Measurements from ENCODE around the gene ASXL1. TPM values are rescaled to one million over a fixed set of nuclear protein-coding genes. Genes with fewer than 3 reads are reported as not detected.

The ASXL1 gene
- total and polyA plus RNA-seq, 10 donors: 14.1 to 149 (median 96.8) TPM

GRCh38 chr20:32455901-32456701, 98.0 kb downstream of the ASXL1 start:
- Histone ChIP-seq H3K4me1 (peaks cover 11 to 62% (median 30%) of the 10 kb centered on the region in 6 donors), H3K27me3 (replicated peaks in 1 of 7) (no peaks in the 10 kb centered on the region), H3K36me3 (peaks cover 0 to 64% (median 35%) of the 10 kb centered on the region in 6 donors), H3K9me3 (no peaks in the 10 kb centered on the region), H3K4me3 (no peak overlapping the region), H3K27ac (peak overlapping the region in 4 of 8 donors; percentile 5 to 53 (median 39))
- intact Hi-C loops (cut with DNase I; ENCODE audit: low total_unique reads): no loop called here
- 92 to 96% (median 92%) methylated on average over 22 to 35 of the region's 35 CpGs for WGBS, 5 donors
- TF ChIP-seq POLR2AphosphoS5 (IDR thresholded peaks at IDR 0.05): no peak
- TF ChIP-seq POLR2A (IDR thresholded peaks at IDR 0.05): no peak
- no peak for TF ChIP-seq CTCF (IDR thresholded peaks at IDR 0.05 in 8 of 11, conservative IDR thresholded peaks at IDR 0.05 in 3 of 11)
- DNase-seq: no peak

DNA sequence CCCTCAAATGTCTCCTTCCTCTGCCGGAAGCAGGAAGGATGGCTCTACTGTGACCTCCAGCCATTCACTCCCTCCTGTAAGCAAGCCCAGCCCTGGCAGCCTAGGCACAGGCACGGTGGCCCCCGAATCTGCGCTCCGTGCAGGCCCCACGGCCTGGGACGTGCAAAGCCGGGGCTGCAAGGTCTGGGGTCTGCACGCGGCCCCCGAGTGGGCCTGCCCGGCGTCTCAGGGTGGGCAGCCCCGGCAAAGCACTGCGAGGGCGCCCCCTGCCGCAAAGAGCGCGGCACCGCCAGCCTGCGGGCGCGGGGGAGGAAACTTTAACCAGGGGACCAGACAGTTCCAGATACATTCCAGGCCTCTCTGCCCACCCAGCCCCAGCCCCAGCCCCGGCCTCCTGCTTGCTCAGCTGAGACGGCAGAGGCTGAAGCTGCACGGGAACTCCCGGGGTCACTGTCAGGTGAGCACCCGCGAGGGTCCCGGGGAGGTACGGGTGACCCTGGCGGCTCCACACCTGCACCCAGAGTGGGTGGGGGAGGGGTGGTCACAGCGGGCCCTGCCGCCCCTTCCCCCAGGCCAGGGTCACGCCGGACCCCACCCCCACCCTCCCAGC, 98.8 kb downstream of the ASXL1 start:
- DNase-seq: no peak
- 25 to 53% (median 34%) methylated on average over 7 to 36 of the region's 36 CpGs for WGBS, 5 donors
- TF ChIP-seq POLR2AphosphoS5 (IDR thresholded peaks at IDR 0.05) (peak in 2 of 3 donors; percentile 7 to 58), CTCF (IDR thresholded peaks at IDR 0.05 in 8 of 11, conservative IDR thresholded peaks at IDR 0.05 in 3 of 11) (peak in 10 of 11 experiments; percentile 24 to 89 (median 72)), POLR2A (IDR thresholded peaks at IDR 0.05) (no peak)
- H3K36me3 ChIP-seq: peaks cover 0 to 62% (median 26%) of the 10 kb centered on the region in 6 donors
- peak overlapping the region in 7 of 8 donors; percentile 10 to 61 (median 24) for H3K4me3 ChIP-seq
- intact Hi-C loops (cut with DNase I; ENCODE audit: low total_unique reads): no loop called here
- H3K4me1 ChIP-seq: peaks cover 10 to 57% (median 26%) of the 10 kb centered on the region in 6 donors
- no peaks in the 10 kb centered on the region for H3K9me3 ChIP-seq
- peak overlapping the region in 4 of 8 donors; percentile 5 to 53 (median 39) for H3K27ac ChIP-seq
- H3K27me3 ChIP-seq (replicated peaks in 1 of 7): no peaks in the 10 kb centered on the region

GRCh38 chr20:32457479-32457986, 99.4 kb downstream of the ASXL1 start:
- no peak for DNase-seq
- intact Hi-C loops (cut with DNase I; ENCODE audit: low total_unique reads): no loop called here
- Histone ChIP-seq H3K4me3 (peak overlapping the region in 6 of 8 donors; percentile 10 to 61 (median 28)), H3K27ac (peak overlapping the region in 4 of 8 donors; percentile 5 to 53 (median 39)), H3K4me1 (peaks cover 10 to 59% (median 25%) of the 10 kb centered on the region in 6 donors), H3K27me3 (replicated peaks in 1 of 7) (no peaks in the 10 kb centered on the region), H3K9me3 (no peaks in the 10 kb centered on the region), H3K36me3 (peaks cover 0 to 62% (median 20%) of the 10 kb centered on the region in 6 donors)
- peak in 1 of 3 donors; percentile 34 for TF ChIP-seq POLR2AphosphoS5 (IDR thresholded peaks at IDR 0.05)
- no peak for TF ChIP-seq POLR2A (IDR thresholded peaks at IDR 0.05)
- no peak for TF ChIP-seq CTCF (IDR thresholded peaks at IDR 0.05 in 8 of 11, conservative IDR thresholded peaks at IDR 0.05 in 3 of 11)
- WGBS, 5 donors: 10 to 52% (median 35%) methylated on average over 15 to 29 of the region's 29 CpGs
